Stimulated activated CD8-positive, alpha-beta memory T cell treated with anti-CD3 and anti-CD28 coated beads, Interleukin-7, amount 100 ng/mL, for 24 hours (primary cell): ENCODE results near the gene LTBP1.
"Not testable (repeated sequence)": the region's sequence is repeated elsewhere in the genome, so short reads cannot be mapped to it uniquely, and the experiment has no call there.

ENCODE experiments used
- DNase-seq: peaks from one replicate; pipeline ENCODE4 v3.0.0-alpha.2; 2020; ENCODE audit warnings: low read depth

Gene LTBP1

GRCh38 chr2:33343387-33343895 is 396.7 kb downstream of the LTBP1 start:
- DNase-seq, result no peak

GRCh38 chr2:33344230-33344629 is 397.5 kb downstream of the LTBP1 start:
- no peak for DNase-seq

GRCh38 chr2:33347856-33348255 is 401.1 kb downstream of the LTBP1 start:
- no peak for DNase-seq

- DNase-seq, result no peak
These were observed 403.9 kb downstream of the LTBP1 start for GRCh38 chr2:33350632-33351031.

- DNase-seq, result no peak
These were observed 405.0 kb downstream of the LTBP1 start for GRCh38 chr2:33351781-33352180.

- no peak for DNase-seq
These were observed 408.2 kb downstream of the LTBP1 start for GRCh38 chr2:33354981-33355380.

GRCh38 chr2:33358878-33359277 is 412.1 kb downstream of the LTBP1 start:
- no peak for DNase-seq

- DNase-seq, result no peak
These were observed 416.9 kb downstream of the LTBP1 start for GRCh38 chr2:33363325-33364298.

- no peak for DNase-seq
These were observed 418.7 kb downstream of the LTBP1 start for GRCh38 chr2:33365264-33365970.

GRCh38 chr2:33366473-33366872 is 419.7 kb downstream of the LTBP1 start:
- DNase-seq, result no peak

GRCh38 chr2:33368524-33368923 is 421.8 kb downstream of the LTBP1 start:
- not testable (repeated sequence) for DNase-seq

- no peak for DNase-seq
These were observed 422.4 kb downstream of the LTBP1 start for GRCh38 chr2:33369191-33369590.

GRCh38 chr2:33370636-33371265 is 424.0 kb downstream of the LTBP1 start:
- no peak for DNase-seq

- no peak for DNase-seq
These were observed 424.7 kb downstream of the LTBP1 start for GRCh38 chr2:33371304-33372090.

GRCh38 chr2:33372940-33373553 is 426.3 kb downstream of the LTBP1 start:
- DNase-seq, result no peak

GRCh38 chr2:33373986-33374385 is 427.2 kb downstream of the LTBP1 start:
- DNase-seq, result no peak

GRCh38 chr2:33375054-33375453 is 428.3 kb downstream of the LTBP1 start:
- DNase-seq, result no peak

GRCh38 chr2:33377048-33377447 is 430.3 kb downstream of the LTBP1 start:
- DNase-seq, result no peak

GRCh38 chr2:33378556-33379210 is 431.9 kb downstream of the LTBP1 start:
- no peak for DNase-seq

GRCh38 chr2:33380001-33380609 is 433.4 kb downstream of the LTBP1 start:
- no peak for DNase-seq
